GM18517 (cell line): Measurements from ENCODE around the gene GAL3ST2.
"Not testable (repeated sequence)": the region's sequence is repeated elsewhere in the genome, so short reads cannot be mapped to it uniquely, and the experiment has no call there.

Source experiments
- ATAC-seq: cut with Tn5 transposase; IDR thresholded peaks from one replicate; pipeline ENCODE4 v1.9.1; 2021; ENCODE audit warnings: mild to moderate bottlenecking, moderate library complexity; ENCODE audit not compliant: unreplicated experiment

GAL3ST2 gene

DNA sequence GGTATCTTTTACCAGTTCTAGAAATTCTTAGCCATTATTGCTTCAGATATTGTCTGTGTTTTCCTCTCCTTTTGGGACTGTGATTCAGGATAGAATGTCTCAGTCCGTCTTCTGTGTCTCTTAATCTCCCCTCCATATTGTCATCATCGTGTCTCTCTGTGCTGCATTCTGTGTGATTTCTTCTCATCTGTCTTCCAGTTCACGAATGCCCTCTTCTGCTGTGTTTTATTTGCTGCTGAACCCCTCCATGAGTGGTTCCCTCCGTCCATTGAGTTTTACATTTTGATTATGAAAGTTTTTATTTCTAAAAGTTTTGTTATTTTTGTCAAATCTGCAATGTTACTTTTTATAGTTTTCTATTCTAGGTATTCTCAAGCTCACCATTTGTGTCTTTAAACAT, 30.5 kb upstream of the GAL3ST2 start:
- ATAC-seq: no peak

DNA sequence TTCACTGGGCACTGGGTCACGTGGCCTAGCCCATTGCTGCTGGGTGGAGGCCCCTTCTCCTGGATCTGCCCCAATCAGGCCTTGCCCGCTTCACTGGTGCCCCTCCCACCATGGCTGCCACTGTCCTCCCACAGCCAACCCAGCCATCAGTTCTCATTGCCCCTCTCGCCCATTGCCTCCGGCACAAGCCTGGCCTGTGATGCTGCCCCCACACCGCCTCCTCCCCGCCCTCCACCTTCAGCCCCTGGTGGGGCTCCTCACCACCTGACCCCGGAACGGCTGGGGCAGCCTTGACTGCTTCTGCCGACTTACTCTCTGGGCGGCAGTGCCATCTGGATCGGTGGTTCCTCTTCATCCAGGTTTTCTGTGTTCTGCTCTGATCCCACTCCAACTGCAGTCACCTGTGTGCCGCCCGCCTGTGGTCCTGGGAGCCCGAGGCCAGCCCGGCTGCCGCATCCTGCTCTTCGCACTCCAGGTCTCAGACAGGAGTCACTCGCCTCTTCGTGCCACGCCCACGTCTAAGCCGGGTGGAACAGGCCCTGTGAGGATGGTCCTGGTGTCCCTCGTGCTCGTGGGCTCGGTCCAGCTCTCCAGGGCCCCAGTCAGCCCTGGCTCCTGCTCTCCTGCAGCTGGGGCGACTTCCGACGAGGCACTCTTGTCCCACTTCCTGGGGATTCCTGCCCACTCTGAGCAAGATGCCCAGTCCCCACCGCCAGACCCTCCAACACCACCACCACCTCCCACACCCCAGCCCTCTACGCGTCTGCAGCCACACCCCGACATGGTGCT, 28.0 kb upstream of the GAL3ST2 start:
- no peak for ATAC-seq

DNA sequence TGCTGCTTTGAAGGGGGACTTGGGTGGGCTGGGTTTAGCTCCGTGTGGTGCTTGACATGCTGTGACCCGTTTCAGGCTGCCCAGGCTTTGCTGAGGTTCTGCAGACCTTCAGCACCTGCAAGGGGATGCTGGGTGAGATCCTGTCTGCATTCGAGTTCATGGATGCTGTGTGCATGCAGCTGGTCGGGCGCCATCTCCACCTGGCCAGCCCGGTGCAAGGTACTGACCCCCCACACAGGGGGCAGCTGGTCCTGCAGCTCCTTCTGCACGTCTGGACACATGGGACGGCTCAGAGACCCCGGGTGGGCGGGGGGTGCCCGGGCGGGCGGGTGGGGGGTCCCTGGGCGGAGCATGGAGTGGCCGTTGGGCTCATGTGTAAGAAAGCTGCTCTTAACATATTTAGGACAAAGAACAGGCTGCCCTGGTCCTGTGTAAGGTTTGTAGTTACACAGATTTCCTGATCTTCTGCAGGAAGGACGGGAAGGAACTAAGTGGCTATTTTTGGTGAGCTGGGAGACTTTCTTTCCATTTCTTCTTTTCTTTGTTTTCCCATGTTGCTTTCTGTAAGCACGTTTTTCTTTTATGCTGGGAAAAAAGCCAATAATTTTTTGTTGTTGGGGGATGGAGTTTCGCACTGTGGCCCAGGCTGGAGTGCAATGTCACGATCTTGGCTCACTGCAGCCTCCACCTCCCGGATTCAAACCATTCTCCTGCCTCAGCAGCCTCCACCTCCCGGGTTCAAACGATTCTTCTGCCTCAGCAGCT, 26.4 kb upstream of the GAL3ST2 start:
- ATAC-seq: no peak

DNA sequence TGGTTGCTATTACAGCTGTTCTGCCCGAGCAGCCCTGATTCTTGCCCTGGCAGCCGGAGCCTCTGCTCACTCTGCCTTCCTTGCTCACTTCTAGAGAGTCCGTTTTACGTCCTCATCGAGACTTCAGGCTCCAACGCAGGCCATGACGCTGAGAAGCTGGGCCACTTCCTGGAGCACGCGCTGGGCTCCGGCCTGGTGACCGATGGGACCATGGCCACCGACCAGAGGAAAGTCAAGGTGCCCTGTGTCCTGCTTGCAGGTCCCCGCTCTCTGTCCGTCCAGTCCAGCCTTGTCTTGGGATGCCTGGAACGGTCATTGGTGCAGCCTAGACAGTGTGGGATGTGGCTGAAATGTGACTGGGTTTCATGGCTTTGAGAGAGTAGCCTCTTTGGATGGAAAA, 25.5 kb upstream of the GAL3ST2 start:
- no peak for ATAC-seq

DNA sequence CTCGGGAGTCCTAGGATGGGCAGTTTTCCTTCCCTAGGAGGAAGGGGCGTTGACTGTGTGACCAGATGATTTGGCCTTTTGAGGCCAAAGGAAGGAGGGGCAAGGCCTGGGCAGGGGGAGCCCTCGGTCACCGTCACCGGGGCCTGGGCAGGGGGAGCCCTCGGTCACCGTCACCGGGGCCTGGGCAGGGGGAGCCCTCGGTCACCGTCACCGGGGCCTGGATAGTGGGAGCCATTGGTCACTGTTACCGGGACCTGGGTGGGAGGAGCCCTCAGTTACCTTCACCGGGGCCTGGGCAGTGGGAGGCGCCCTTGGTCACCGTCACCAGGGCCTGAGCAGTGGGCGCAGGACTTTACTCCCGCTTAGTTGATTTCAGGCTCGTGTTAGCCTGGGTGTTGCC, 24.8 kb upstream of the GAL3ST2 start:
- no peak for ATAC-seq

DNA sequence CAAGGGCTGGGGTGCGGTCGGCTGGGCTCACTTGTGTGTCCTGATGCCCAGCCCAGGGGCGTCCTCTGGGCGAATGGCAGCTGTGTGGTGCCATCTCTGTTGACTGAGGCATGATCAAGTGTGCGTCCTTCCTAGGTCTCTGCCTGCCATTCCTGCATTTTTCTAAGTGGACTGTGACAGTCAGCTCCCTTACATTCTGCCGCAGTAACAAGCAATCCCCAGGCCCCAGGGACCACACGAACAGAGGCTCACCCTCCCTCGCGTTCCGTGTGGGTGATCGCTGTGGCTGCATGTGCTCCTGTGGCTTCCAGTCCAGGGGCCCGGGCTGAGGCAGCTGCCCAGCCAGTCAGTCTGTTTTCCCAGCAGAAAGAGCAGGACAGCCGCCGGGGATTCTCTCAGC, 24.4 kb upstream of the GAL3ST2 start:
- ATAC-seq: no peak

DNA sequence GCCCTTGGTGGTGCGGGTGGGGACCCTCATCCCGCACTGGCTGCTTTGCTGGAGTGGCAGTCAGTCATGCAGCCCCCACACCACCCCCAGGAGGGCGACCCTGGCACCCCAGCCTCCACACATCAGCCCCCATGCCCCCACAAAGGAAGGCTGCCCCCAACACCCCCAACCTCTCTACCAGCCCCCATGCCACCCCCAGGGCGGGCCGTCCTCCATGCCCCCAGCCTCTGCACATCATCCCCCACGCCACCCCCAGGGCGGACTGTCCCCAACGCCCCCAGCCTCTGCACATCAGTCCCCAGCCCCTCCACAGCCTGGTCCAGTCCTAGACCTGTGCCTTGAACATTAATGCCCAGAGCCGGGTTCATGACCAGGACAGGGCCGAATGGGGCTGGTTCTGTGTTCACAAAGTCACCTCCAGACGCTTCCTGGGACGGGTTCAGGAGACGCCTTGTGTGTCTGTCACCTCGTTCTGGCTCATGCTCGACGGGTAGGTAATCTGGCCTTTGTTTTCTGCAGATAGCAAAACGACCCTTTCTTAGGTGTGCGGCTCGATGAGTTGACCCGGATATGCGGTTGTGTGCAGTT, 23.8 kb upstream of the GAL3ST2 start:
- ATAC-seq: no peak

DNA sequence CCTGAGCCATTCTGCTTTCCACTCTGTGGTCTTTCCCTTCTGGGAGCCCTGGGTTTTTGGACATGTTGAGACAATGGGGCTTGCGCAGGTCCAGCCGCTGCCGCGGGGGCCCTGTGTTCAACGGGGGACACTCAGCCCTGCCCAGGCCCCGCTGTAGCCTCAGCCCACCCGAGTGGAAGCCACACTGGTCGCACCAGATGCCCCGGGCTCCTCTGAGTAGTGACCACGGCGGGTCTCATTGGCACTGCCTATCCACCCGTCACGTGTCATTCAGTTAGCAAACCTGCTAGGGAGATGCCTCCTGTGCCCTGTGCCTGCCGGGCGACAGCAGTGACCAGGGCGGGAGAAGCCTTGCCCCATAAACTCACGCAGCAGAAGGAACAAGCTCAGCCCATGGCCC, 23.1 kb upstream of the GAL3ST2 start:
- ATAC-seq: no peak

DNA sequence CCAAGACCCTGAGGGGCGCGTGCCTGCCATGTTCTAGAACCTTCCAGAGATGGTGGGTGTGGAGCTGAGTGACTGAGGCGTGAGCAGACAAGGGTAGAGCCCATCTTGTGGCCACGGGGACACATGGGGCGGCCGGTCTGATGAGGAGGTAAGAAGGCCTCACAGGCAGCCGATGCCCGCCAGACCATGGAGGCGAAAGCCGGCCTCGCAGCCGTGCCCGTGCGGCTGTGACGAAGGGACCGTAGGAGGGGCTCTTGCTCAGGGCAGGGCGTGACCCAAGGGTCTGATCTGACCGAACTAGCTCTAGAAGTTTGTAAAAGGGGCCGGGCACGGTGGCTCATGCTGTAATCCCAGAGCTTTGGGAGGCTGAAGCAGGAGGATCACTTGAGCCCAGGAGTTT, 22.6 kb upstream of the GAL3ST2 start:
- ATAC-seq: no peak

DNA sequence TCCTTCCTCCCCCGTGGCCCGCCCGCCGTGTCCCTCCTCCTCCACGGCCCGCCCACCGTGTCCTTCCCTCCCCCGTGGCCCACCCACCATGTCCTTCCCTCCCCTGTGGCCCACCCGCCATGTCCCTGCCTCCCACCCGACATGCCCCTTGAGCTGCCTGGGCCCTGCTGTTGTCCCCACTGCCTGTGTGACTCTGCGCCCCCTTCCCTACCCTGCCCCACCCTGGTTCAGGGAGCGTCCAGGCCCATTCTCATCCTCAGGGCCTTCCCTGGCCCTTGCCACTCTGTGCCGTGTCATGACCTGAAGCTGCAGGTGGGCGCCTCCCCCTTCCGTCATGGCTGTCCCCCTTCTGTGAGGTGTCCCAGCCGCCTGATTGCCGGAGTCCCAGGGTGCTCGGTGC, 21.5 kb upstream of the GAL3ST2 start:
- no peak for ATAC-seq

DNA sequence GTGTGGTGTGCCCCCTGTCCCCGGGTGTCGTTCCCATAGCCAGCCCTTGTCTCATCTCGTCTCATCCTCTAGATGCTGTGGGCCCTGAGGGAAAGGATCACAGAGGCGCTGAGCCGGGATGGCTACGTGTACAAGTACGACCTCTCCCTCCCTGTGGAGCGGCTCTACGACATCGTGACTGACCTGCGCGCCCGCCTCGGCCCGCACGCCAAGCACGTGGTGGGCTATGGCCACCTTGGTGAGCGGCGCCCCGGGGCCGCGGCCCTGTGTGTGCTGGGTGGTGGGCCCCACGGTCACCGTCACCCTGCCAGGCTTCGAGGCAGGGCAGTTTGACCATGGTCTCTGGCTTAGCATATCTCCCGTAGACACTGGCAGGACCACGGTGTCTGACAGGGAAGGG, 20.8 kb upstream of the GAL3ST2 start:
- ATAC-seq: no peak

DNA sequence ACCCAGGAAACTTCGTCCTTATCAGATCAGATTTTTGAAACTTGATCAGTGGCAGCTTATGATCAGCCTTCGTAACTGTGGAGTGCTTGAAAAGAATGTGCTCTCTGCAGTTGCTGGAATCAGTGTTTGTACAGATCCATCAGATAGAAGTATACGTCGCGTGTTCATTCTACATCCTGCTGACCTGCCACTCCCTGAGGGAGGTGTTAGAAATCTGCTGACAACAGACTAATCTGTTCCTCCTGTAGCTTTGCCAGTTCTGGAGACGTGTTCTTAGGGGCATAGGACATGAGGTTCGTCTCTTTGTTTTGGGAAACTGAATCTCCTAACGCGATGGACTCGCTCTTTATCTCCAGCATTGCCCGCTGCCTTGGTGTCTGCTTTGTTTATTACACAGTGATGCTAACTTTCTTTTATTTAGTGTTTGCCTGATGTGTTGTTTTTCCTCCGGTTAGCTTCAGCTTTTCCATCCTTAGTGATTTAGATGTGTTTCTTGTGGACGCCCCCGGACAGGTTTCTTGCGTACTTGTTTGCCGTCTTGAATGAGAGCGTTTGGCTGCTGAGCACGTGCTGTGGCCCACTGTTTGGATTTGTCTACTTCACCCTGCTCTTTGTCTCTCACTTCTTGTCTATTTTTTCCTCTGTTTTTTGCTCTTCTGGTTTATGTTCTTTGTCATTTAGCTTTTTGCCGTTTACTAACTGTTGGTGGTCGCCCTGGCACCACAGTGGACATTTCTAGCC, 17.4 kb upstream of the GAL3ST2 start:
- no peak for ATAC-seq

DNA sequence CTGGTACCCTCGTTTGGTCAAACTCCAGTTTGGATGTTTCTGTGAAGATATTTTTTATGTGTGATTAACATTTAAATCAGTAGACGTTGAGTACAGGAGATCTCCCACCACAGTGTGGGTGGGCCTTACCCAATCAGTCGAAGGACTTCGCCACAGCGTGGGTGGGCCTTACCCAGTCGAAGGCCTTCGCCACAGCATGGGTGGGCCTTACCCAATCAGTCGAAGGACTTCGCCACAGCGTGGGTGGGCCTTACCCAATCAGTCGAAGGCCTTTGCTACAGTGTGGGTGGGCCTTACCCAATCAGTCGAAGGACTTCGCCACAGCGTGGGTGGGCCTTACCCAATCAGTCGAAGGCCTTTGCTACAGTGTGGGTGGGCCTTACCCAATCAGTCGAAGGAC, 16.7 kb upstream of the GAL3ST2 start:
- not testable (repeated sequence) for ATAC-seq

DNA sequence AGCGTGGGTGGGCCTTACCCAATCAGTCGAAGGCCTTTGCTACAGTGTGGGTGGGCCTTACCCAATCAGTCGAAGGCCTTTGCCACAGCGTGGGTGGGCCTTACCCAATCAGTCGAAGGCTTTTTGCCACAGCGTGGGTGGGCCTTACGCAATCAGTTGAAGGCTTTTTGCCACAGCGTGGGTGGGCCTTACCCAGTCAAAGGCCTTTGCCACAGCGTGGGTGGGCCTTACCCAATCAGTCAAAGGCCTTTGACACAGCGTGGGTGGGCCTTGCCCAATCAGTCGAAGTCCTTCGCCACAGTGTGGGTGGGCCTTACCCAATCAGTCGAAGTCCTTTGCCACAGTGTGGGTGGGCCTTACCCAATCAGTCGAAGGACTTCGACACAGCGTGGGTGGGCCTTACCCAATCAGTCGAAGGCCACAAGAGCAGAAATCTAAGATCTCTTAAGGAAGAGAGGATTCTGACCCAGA, 16.3 kb upstream of the GAL3ST2 start:
- no peak for ATAC-seq

DNA sequence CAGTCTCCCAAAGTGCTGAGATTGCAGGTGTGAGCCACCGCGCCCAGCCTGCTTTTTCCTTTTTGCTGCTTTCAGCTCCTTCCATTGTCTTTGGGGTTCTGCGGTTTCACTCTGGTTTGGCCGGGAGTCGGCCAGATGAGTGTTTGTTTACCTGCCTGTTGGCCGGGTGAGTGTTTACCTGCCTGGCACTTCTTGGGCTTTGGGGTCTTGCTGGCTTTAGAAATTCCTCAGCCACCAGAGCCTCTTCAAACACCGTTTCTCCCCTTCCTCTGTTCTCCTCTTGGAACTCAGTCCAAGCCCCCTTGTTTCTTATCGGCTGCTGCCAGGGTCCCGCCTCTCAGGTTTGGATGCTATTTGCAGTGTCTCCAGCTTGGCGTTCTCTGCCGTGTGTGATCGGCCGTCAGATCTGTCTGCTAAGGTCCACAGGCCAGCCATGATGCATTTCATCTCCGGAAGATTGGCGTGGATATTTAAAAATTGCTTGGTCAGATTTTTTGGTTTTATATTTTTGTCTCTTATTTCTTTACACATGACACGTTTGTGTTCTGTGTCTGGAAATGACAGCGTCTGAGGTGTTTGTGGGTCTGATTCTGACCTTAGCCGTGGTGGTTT, 14.2 kb upstream of the GAL3ST2 start:
- ATAC-seq: no peak

DNA sequence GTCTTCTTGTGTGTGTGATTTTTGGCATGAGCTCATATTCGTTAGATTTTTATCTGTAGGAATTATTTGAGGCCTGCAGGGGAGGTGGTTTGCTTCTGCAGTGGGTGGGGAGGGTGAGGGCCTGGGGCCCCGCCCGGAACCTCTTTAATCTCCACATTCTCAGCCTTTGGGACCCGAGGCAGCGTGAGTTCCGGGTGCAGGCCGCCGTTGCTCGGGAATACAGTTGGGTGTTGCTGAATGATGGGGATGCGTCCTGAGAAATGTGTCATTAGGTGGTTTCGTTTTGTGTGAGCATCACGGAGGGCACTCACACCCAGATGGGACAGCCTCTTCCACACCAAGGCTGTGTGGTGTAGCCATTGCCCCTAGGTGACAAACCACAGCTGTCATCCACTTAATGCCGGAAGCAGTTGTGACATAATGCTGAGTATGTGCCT, 13.7 kb upstream of the GAL3ST2 start:
- ATAC-seq: no peak

DNA sequence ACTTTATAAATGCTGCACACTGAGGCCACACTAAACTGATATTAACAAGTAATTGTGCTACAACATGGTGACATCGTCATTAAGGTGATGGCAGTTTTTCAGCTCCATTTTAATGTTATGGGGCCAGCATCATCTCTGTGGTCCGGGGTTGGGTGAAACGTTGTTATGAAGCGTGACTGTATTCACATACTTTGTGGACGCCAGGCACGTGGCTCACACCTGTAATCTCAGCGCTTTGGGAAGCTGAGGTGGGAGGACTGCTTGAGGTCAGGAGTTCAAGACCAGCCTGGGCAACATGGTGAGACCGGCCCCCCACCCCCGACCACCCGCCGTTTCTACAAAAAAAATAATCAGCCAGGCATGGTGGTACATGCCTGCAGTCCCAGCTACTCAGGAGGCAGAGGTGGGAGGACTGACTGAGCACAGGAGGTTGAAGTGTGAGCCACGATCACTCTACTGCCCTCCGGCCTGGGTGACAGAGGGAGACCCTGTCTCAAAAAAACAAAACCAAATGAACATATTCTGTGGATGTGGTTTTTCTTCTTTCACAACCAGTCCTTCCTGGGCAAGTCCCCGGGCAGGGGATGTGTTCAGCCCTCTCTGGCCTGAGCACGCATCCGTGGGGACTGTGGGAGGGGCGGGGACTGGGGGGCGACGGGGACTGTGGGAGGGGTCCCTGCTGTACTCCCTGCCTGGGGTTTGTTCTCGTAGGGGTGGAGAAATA, 12.9 kb upstream of the GAL3ST2 start:
- no peak for ATAC-seq

DNA sequence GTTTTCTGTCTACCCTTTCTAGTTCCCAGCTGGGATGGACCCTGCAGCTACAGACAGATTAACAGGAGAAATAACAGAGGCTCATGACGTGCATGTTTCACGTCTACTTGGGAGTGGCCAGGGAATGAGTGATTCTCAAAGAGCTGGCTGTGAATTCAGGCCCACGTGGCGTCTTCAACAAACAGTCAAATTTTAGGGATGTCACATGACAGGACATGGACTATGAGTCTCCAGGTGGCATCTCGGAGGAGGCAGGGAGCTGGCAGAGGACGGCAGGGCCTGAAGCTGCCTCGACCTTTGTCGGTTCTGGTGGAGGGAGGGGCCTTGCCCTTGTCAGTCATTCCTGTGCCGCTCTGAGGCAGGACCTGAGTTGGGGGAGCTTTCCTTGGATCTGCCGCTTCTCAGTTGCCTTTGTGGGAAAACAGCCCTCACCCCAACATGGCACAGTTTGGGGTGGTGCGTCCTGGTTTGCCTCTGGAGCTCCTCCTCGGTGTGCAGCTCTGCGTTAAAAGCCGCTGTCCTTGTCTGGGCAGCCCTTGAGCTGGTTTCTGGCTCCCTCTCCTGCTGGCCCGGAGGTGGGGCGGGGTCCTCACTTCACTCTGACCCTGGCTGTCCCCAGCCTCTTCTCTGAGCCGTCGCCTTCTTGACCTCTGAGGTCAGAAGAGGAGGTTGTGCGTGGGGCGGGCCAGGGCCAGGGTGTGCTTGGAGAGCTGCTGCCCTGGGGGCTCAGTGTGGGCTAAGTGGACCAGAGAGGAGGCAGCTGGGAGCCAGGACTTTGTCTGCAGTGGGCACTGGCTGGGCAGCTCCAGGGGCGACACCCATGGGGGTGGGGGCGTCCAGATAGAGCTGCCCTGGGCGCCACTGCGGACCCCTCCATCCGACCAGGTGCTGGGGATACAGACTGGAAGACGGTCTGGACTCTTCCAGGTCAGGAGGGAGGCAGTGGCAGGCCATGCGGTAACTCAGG, 12.1 kb upstream of the GAL3ST2 start:
- ATAC-seq: no peak
